ENCODE data around the gene SLC39A9. TPM values are rescaled to one million over a fixed set of nuclear protein-coding genes. Genes with fewer than 3 reads are reported as not detected.
A peak's percentile ranks its signal among the peaks of the same experiment; 100 is the strongest.

The SLC39A9 gene
- total and polyA plus RNA-seq, 2 experiments from 2014 or later: 17.7 to 48.1 TPM

- Histone ChIP-seq H3F3A (replicated peaks; ENCODE audit: low read depth) (no peaks in the 10 kb centered on the region), H4K20me1 (replicated peaks; ENCODE audit: insufficient read depth) (peaks cover 6% of the 10 kb centered on the region; the same call in 1 of the 2 replicates), H3K27me3 (ENCODE audit: insufficient read depth) (no peaks in the 10 kb centered on the region), H3K9me2 (ENCODE audit: insufficient read depth) (no peaks in the 10 kb centered on the region), H3K4me2 (no peak overlapping the region), H3K36me3 (ENCODE audit: insufficient read depth) (no peaks in the 10 kb centered on the region), H3K4me1 (ENCODE audit: insufficient read depth) (no peaks in the 10 kb centered on the region), H3K4me3 (no peak overlapping the region), H2AFZ (no peak overlapping the region), H3K79me2 (replicated peaks; ENCODE audit: insufficient read depth) (no peaks in the 10 kb centered on the region), H3K27ac (ENCODE audit: low read depth) (no peak overlapping the region)
- Mint-ChIP-seq H3K27ac (no peak overlapping the region), H3K4me1 (no peaks in the 10 kb centered on the region), H3K27me3 (ENCODE audit: insufficient read depth, low read depth, poor library complexity) (peaks cover 4% of the 10 kb centered on the region), H3K9me3 (no peaks in the 10 kb centered on the region), H3K4me3 (no peak overlapping the region), H3K36me3 (ENCODE audit: low read depth) (no peaks in the 10 kb centered on the region)
- no peak for TF ChIP-seq JUNB (IDR thresholded peaks at IDR 0.05; ENCODE audit: unreplicated experiment)
- ATAC-seq (no peak), DNase-seq (ENCODE audit: low spot score) (no peak)
Measured at GRCh38 chr14:69360438-69361108, 37.9 kb upstream of the SLC39A9 start.

- ATAC-seq (peak; percentile 99), DNase-seq (ENCODE audit: low spot score) (peak; percentile 72)
- Mint-ChIP-seq H3K9me3 (no peaks in the 10 kb centered on the region), H3K27me3 (ENCODE audit: insufficient read depth, low read depth, poor library complexity) (peaks cover 2% of the 10 kb centered on the region), H3K27ac (no peak overlapping the region), H3K4me3 (no peak overlapping the region), H3K4me1 (no peaks in the 10 kb centered on the region), H3K36me3 (ENCODE audit: low read depth) (no peaks in the 10 kb centered on the region)
- Histone ChIP-seq H3K4me2 (no peak overlapping the region), H3K4me3 (no peak overlapping the region), H3F3A (replicated peaks; ENCODE audit: low read depth) (no peaks in the 10 kb centered on the region), H3K4me1 (ENCODE audit: insufficient read depth) (no peaks in the 10 kb centered on the region), H3K27ac (ENCODE audit: low read depth) (no peak overlapping the region), H3K27me3 (ENCODE audit: insufficient read depth) (no peaks in the 10 kb centered on the region), H3K36me3 (ENCODE audit: insufficient read depth) (no peaks in the 10 kb centered on the region), H3K79me2 (replicated peaks; ENCODE audit: insufficient read depth) (no peaks in the 10 kb centered on the region), H4K20me1 (replicated peaks; ENCODE audit: insufficient read depth) (peaks cover 6% of the 10 kb centered on the region; the same call in 1 of the 2 replicates), H2AFZ (no peak overlapping the region), H3K9me2 (ENCODE audit: insufficient read depth) (no peaks in the 10 kb centered on the region)
- TF ChIP-seq EZH2phosphoT487 (IDR thresholded peaks at IDR 0.05; ENCODE audit: unreplicated experiment) (no peak), CTCF (conservative IDR thresholded peaks at IDR 0.05; ENCODE audit: low read depth in 2 of 2) (peak; percentile 58 to 88)
Measured at GRCh38 chr14:69363055-69363454, 35.4 kb upstream of the SLC39A9 start.

DNA sequence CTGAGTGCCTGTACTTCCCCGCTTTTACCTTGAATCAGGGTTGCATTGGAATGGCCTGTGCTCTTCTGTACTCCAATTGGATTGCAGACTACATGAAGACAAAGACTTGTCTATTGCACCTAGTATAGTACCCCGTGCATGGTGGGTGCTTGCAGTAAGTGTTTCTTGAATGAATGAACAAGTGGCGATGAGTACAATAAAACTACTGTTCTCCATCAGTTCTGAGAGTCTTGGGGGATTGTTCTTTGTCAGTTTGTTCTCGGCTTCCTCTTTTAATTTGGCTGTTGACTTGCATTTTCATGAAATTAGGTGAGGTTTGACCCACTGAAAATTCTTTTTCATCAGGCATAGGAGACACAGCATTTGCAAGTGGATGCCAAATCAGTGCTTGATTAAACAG is 34.5 kb upstream of the SLC39A9 start:
- no peaks in the 10 kb centered on the region for H3K4me1 Mint-ChIP-seq
- peaks cover 6% of the 10 kb centered on the region; the same call in 1 of the 2 replicates for H4K20me1 ChIP-seq (replicated peaks; ENCODE audit: insufficient read depth)
- H3K4me3 ChIP-seq: no peak overlapping the region
- H3F3A ChIP-seq (replicated peaks; ENCODE audit: low read depth): no peaks in the 10 kb centered on the region
- no peaks in the 10 kb centered on the region for H3K9me2 ChIP-seq (ENCODE audit: insufficient read depth)
- H2AFZ ChIP-seq: no peak overlapping the region
- no peak overlapping the region for H3K4me3 Mint-ChIP-seq
- no peaks in the 10 kb centered on the region for H3K27me3 ChIP-seq (ENCODE audit: insufficient read depth)
- ATAC-seq: no peak
- H3K4me2 ChIP-seq: no peak overlapping the region
- no peaks in the 10 kb centered on the region for H3K9me3 Mint-ChIP-seq
- H3K4me1 ChIP-seq (ENCODE audit: insufficient read depth): no peaks in the 10 kb centered on the region
- H3K79me2 ChIP-seq (replicated peaks; ENCODE audit: insufficient read depth): no peaks in the 10 kb centered on the region
- H3K36me3 ChIP-seq (ENCODE audit: insufficient read depth): no peaks in the 10 kb centered on the region
- TF ChIP-seq ZNF331 (CRISPR knock-in tag; IDR thresholded peaks at IDR 0.05; ENCODE audit: low read depth) (no peak), EZH2phosphoT487 (IDR thresholded peaks at IDR 0.05; ENCODE audit: unreplicated experiment) (no peak), ZNF114 (CRISPR knock-in tag; IDR thresholded peaks at IDR 0.05) (no peak)
- no peak overlapping the region for H3K27ac Mint-ChIP-seq
- H3K27me3 Mint-ChIP-seq (ENCODE audit: insufficient read depth, low read depth, poor library complexity): peaks cover 2% of the 10 kb centered on the region
- no peak for DNase-seq (ENCODE audit: low spot score)
- H3K36me3 Mint-ChIP-seq (ENCODE audit: low read depth): no peaks in the 10 kb centered on the region
- no peak overlapping the region for H3K27ac ChIP-seq (ENCODE audit: low read depth)

Data from GM23338 (cell line).